HG02798 (cell line): Measurements from ENCODE around the gene AGAP3.

Source experiments
- ATAC-seq: cut with Tn5 transposase; IDR thresholded peaks from one replicate; pipeline ENCODE4 v1.9.1; 2021; ENCODE audit warnings: mild to moderate bottlenecking; ENCODE audit not compliant: unreplicated experiment, poor library complexity

AGAP3 gene

DNA sequence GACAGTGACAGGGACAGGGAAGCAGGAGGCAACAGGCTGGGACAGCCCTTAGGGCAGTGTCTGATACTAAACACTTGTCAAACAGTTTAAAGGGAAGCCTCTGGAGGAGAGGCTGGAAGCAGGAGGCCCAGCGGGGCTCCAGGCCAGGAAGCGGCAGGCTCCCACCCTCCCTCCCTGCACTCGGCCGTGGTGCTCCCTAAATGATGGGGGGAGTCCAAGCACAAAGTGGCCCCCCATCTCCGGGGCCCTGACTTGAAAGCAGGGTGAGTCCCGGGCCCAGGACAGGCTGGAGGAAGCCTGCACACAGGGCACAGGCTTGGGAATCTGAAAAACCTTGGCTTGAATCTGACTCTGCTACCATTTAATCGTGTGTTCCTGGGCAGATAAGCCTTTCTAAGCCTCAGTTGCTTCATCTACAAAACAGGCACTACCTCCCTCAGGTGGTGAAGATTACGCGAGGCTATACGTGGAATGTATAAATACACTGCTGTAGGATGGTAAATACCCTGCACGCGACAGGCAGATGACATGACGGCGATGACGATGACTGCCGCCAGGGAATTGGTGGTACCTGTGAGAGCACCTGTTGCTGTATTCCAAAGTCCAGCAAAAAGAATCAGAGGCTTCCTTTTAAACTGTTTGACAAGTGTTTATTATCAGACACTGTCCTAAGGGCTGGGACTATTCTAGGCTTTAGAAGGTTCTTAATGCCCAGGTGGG lies 47.2 kb downstream of the AGAP3 start:
- ATAC-seq, result no peak

DNA sequence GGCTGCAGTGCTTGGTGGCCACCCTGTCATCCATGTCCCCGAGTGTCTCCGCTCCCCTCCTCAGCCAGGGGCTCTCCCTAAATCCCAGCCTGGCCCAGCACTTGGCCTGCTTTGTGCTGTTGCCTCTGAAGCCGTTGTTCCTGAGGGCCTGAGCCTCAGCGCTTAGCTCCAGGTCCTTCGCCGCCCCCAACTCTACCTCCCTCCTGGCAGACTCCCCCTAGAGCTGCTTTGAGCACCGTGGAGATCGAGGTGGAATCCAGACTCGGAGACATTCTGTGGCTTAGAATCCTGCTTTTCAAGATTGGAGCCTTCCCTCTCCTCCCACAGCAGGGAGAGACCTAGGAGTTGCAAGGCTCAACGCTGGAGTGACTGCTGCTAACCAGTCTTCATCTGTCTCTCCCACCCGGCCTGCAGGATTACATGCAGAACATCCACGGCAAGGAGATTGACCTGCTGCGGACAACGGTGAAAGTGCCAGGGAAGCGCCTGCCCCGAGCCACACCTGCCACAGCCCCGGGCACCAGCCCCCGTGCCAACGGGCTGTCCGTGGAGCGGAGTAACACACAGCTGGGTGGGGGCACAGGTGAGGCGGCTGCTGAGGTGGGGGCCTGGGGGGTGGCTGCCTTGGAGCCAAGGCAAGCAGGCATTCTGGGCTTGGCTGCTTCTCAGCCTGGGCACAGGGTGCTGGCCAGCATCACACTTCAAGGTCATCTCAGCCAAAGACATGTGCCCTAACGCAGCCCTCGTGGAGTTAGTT lies 47.9 kb downstream of the AGAP3 start:
- ATAC-seq, result no peak

DNA sequence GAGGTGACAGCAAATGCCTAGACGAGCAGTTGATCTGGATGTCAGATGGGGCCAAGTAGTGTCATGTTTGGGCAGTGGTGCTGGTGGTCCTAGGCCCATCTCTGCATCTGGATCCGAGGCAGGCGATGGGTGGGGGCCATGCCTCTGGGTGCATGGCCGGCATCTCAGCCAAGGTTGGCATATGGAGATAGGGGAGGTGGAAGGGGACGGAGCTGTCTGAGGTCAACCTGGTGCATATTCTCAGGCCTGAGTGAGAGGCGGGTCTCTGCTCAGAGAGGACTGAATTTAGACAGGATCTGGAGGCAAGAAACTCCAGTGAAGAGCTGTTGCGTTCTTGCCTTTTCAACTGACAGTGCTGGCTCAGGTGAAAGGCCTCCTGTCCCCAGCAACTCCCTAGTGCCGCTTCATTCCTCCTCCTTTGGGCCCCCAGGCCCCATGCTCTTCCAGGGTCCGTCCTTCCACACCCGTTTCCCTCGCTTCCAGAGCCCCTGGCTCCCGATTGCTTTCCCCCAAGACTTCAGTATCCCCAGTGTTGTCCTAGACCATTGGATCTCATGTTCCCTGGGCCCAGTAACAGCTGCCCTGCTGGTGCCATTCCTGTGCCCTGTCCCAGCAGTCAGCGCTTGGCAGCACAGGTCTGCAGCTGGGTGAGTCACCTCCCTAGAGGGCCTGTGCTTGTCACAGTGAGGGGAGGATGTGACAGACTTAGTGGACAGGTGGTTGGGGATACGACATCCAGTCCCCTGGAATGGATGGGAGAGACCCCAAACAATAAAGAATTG lies 48.7 kb downstream of the AGAP3 start:
- no peak for ATAC-seq

DNA sequence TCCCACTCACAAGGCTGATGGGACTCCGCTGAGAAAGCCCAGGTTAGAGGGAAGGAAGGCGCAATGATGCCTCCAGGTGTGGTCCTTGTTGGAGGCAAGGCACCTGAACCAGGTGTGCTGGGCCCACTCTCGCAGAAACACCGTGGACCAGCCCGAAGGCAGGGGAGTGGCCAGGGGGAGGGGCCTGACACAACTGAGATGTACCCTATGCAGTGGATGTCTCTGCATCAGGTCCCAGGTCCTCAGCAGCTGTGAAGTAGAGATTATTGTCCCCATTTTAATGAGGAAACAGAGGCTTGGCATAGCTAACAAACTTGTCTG lies 49.2 kb downstream of the AGAP3 start:
- no peak for ATAC-seq

DNA sequence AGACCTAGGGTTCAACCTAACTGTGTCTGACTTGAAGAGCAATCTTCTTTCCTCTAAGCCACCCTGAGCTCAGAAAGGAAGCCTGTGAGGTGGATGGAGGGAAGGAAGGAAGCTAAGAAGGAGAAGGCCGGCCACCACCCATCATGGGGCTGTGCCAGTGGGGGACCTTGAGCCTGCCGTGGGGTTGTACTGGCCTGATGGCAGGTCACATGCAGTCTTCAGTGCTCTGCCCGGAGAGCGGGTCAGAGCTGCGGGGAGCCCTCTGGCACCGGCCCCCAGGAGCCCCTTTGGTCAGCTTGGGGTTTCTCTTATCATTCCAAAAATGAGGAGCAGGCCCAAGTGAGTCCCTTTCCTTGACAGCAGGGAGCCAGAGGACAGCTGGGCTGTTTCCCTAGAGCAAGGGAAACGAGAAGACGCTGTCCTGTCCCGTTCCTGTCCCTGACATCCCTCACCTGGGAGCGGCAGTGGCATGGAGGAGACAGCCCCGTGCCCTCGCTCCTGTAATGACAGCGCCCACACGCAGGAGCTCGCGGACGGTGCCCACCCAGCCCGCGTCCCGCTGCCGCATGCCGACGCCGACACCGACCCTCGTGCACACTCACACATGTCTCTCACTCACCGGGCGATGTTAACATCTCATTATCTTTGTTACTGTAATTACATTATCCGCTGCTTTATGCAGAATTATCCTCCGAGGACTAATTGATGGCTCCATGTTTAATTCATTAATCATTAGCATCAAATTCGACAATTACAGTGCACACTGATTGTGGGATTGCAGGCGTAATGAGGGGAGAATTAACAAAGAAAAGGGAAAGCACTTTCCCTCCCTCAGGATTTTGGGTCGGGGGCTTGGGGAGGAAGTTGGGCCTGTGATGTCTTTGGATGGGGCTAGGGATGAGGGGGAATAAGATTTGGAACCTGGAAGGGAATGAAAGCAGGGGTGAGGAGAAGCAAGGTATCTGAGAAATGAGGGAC lies 49.9 kb downstream of the AGAP3 start:
- no peak for ATAC-seq

DNA sequence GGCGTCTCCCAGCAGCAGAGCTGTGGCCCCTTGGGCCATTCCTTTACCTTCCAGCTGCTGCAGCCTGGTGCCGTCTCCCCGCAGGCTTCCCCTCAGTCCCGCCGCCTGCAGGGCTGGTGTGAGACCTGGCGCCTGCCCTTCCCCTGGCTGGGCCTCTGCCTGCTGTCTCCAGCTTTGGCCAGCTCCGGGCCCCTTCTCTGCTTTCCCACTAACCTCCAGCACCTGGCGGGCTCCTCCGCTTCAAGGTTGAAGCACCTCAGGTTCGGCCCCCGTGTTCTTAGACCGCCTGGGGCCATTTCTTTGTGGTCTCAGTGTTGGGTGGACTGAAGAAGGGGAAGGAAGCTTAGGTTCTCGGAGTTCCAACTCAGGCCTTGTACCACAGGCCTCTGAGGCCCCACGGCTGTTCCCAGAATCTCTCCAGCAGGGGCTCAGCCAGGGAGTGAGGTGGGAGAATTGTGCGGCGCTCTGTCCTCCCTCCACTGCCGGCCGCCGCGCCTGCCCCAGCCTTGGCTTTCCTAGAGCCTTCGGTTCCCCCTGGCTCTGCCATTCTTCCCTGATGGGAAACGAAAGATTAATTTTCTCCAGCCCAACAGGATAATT lies 50.9 kb downstream of the AGAP3 start:
- no peak for ATAC-seq

DNA sequence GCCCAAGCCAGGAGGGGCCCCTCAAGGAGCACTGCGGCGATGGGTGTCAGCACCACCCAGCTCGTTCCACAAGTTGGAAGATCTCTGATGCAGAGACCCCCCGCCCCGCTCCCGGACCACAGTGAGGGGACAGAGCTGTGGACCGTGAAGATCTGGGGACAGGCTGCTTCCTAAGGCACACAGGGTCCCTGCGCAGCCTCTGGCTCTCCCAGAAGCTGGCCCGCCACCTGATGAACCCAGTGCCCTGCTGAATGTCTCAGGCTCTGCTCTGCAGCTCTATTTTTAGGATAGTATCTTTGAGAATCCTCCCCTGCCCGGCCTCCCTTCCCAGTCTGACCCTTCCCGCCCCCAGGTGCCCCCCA lies 51.5 kb downstream of the AGAP3 start:
- no peak for ATAC-seq

DNA sequence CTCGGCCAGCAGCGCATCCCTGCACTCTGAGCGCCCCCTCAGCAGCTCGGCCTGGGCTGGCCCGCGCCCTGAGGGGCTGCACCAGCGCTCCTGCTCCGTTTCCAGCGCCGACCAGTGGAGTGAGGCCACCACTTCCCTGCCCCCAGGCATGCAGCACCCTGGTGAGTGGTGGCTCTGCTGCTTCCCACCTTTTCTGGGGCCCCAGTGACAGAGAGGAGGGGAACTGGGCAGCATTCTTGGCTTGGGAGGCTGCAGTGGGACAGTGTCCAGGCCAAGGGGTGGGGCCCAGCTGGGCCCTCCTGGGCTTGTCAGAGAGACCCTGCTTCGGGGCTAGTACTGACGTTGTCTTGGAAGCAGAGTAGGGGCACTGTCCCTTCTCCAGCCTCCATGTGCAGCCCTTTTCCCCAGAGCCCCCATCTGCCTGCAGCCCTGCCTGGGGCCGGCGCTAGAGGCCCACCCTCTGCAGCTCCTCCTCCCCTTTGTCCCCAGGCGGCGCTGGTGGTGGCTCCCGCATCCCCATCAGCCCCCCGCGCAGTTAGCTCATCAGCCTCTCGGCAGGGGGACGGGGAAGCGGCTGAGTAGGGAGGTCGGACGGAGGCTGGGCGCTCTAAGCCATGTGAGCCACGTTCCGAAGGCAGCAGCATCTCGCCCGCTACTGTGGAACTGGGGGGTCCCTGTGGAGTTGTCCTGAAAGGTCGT lies 52.0 kb downstream of the AGAP3 start:
- no peak for ATAC-seq

DNA sequence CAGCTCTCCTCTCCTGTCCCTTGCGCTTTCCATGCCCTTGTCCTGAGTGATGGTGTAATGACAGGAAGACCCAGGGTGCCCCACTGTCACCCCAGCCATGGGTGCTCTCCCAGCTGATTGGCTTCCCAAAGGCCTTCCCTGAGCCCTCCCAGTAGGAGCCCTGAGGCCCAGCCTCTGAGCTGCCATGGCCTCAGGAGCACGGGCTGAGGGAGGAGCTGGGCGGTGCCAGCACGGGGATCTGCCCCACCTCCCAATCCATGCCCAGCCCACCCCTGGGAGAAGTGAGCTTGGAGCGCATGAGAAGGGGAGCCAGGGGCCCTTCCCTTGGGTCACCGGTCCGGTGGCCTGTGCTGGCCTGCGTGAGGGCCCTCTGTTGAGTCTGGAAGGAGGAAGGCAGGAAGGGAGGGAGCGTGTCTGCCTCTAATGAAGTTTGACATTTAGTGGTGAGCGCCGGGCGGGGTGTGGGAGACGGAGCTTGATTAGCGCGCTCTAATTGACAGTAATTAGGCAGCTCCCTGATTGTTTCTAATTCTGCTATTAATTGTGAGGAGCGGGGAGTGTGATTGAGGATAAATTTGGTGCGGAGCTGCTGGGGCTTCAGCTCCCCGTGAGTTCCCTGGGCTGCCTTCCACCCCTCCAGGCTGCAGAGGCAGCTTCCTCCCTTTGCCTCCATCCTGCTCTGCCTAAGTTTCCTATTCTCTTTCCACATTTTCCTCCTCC lies 53.0 kb downstream of the AGAP3 start:
- ATAC-seq, result no peak

DNA sequence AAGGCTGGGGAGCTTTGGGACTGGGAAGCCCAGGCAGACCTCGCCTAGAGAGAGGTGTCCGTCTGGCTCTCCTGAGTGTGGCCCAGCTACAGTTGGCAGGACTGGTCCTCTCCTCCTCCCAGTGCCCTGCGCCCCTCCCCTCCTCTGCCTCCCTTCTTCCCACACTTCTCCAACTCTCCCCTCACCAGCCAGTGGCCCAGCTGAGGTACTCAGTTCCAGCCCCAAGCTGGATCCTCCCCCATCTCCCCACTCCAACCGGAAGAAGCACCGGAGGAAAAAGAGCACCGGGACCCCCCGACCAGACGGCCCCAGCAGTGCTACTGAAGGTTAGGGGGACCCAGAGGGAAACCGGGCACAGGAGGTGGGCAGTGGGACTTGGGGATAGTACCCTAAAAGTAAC lies 53.5 kb downstream of the AGAP3 start:
- no peak for ATAC-seq

DNA sequence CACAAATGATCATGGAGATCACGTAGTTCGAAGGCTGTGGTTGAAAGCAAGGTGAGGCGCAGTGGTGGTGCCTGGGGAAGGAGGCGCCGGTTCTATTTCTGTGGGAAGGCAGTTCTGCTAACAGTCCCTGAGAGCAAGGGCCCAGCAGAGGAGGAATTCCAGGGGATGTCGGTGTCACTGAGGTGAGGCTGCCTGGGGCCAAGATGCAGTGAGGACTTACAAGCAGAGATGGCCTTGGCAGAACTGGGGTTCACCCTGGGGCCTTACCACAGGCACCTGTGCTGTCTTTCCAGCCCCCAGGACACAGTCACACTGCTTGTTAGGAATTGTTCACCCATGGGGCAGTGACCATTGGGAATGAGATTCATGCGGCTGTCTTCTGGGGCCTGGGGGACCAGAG lies 54.6 kb downstream of the AGAP3 start:
- ATAC-seq, result no peak

DNA sequence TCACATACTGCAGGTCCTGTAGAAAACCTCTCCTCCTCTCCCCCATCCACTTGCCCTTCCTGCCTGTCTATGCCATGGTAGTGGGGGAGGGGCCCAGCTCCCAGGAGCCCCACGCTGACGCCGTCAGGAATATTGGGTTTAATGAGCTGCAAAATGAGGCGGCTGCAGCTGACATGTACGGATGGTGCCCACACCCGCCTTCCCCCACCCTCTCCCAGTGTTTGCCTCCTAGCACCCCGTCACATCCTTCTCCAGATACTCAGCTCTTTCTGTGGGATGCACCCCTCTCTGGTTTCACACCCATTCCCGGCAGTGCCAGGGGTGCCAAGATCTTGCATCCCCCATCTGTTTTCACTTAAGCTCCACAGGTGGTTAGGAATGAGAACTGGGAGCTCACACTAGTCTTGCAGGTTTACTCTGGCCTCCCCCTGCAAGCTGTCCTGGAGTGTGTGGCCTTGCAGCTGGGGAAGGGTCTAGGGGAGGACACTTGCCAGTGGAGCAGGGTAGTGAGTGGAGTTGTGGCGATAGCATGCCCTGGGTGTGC lies 55.1 kb downstream of the AGAP3 start:
- no peak for ATAC-seq

DNA sequence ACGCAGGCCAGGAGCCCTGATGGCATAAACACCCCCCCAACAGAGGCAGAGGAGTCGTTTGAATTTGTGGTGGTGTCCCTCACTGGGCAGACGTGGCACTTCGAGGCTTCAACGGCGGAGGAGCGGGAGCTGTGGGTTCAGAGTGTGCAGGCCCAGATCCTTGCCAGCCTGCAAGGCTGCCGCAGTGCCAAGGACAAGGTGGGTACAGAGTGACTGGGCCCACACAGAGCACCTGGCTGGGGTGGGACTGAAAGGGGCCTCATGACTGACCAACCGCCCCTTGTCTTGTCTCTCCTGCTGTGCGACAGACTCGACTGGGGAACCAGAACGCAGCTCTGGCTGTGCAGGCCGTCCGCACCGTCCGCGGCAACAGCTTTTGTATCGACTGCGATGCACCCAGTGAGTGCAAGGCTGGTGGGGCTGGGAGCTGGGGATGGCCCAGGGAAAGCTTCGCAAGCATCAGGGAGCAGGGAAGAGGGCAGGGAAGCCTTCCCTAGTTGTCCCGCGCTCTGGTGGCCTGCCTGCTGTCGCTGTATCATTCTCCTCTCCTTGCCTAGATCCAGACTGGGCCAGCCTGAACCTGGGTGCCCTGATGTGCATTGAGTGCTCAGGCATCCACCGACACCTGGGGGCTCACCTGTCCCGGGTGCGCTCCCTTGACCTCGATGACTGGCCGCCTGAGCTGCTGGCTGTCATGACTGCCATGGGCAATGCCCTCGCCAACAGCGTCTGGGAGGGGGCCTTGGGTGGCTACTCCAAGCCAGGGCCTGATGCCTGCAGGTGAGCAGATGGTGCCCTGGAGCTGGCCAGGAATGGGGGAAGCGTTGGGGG lies 55.8 kb downstream of the AGAP3 start:
- no peak for ATAC-seq

DNA sequence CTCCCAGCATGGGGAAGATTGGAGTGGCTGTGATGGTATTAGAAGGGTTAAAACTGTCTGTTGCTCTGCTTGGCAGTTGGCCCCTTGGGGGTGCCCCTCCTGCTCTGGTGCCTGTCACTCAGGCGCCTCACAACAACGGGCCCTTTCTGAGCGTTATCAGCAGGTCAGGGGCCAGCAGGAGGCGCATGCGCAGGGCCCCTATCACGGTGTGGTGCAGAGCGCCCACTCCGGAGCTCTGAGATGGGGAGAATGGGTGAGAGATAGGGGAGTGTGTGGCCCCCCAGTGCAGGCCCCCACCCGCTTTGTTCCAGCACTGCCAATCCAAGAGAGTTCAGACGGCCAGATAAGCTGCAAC lies 56.4 kb downstream of the AGAP3 start:
- no peak for ATAC-seq

DNA sequence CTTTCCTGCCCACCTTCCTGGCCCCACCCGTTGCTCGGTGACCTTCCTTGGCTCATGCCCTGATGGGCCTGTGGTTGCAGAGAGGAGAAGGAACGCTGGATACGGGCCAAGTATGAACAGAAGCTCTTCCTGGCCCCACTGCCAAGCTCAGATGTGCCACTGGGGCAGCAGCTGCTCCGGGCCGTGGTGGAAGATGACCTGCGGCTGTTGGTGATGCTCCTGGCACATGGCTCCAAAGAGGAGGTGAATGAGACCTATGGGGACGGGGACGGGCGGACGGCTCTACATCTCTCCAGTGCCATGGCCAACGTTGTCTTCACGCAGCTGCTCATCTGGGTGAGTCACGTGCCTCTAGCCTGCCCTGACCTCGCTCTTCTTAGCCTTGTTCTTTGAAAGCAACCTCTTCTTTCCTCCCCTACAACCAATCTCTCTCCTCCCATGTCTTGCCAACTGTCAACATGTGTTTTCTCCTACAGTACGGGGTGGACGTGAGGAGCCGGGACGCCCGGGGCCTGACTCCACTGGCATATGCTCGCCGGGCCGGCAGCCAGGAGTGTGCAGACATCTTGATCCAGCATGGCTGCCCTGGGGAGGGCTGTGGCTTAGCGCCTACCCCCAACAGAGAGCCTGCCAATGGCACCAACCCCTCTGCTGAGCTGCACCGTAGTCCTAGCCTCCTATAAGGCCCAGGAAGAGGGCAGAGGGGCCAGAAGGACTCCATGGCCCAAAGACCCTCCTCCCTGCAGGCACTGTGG lies 57.2 kb downstream of the AGAP3 start:
- ATAC-seq, result no peak

DNA sequence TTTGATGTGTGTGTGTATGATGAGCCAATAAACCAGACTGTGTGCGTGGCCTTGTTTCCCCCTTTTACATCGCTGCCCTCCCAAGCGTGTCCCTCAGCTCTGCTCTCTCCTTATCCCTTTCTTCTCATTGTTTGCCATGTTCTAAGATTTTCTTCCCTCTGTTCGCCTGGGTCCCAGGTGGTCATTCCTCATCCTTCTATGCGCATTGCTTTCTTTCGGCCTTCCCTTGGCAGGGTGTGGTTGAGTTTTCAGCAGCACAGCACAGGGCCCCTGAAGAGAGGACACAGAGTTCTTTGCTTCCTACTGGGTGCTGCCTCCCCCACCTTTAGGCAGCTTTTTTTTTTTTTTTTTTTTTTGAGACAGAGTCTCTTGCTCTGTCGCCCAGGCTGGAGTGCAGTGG lies 58.1 kb downstream of the AGAP3 start:
- no peak for ATAC-seq

DNA sequence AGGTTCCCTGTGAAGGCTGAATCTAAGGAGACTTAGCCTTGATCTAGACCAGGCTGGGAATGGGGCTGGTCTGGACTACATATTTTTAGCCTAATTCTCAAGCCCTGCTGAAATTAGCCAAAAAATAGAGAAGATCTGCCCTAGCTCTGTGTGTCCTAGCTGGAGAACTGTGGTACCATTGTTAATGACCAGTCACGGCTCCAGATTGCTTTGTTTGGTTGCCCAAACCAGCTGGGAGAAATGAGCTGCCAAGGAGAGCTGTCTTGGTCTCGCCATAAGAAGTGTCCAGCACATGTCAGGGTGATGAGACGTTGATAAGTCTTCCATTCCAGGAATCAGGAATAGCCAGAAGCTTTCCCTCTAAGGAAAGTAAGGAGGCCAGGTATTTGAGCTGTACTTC lies 60.5 kb downstream of the AGAP3 start:
- no peak for ATAC-seq
